Testis (tissue), 3 donors: Measurements from ENCODE around the gene TMEM119. TPM values are rescaled to one million over a fixed set of nuclear protein-coding genes. Genes with fewer than 3 reads are reported as not detected.

Source experiments
- DNase-seq: peaks from one replicate; pipeline ENCODE4 v3.0.0-alpha.2; 2019
- H3K27ac ChIP-seq, 2 donors: fragments of 200-600 bp; sonication (generic); one replicate each; pipeline ENCODE4 v1.5.1; 2019
- H3K27me3 ChIP-seq: fragments of 200-600 bp; sonication (generic); one replicate; pipeline ENCODE4 v1.5.1; 2019
- H3K36me3 ChIP-seq: fragments of 200-600 bp; sonication (generic); one replicate; pipeline ENCODE4 v1.5.1; 2017; ENCODE audit warnings: low read depth; ENCODE audit errors: missing control alignments
- H3K4me1 ChIP-seq: fragments of 200-600 bp; sonication (generic); one replicate; pipeline ENCODE4 v1.5.1; 2019
- H3K4me3 ChIP-seq, 2 donors: fragments of 200-600 bp; sonication (generic); one replicate each; pipeline ENCODE4 v1.5.1; 2017 to 2019
- H3K9me3 ChIP-seq: fragments of 200-600 bp; sonication (generic); one replicate; pipeline ENCODE4 v1.5.1; 2017
- POLR2A ChIP-seq: fragments of 450-650 bp; IDR thresholded peaks from one replicate; pipeline ENCODE4 v1.6.1; 2017; ENCODE audit warnings: antibody characterized with exemption, mild to moderate bottlenecking, moderate library complexity
- WGBS, 2 donors: methylation state at CpG; one replicate each; pipeline ENCODE4 v1.1.5; 2018; 5-methylcytosine and 5-hydroxymethylcytosine counted together
- intact Hi-C: fragments of 100-400 bp; cut with DNase I; formaldehyde crosslinking; loops from one replicate; pipeline ENCODE4 v1.15.1; 2023; ENCODE audit warnings: low total_unique reads
- polyA plus RNA-seq: library from polyadenylated mRNA; stranded (reverse); fragments of 350-450 nt; fragmentation: Illumina TruSeq; extraction: RNeasy Lipid Tissue Mini Kit (QIAGEN cat#74804); gene quantifications from one replicate; pipeline ENCODE4 v1.2.3, GENCODE V29; 2014; ENCODE audit warnings: low read depth, low replicate concordance; ENCODE audit not compliant: insufficient read depth
- total RNA-seq, 2 donors: library from RNA; depleted of rRNA; stranded (reverse); fragments of >200 nt; gene quantifications; one replicate each; pipeline ENCODE4 v1.2.3, GENCODE V29; 2016
- TF ChIP-seq, protein P1 (sequence below), 3 experiments: fragments of 450-650 bp in 2 of 3; fragments of 200-600 bp in 1 of 3; sonication (generic) in 1 of 3; IDR thresholded peaks; one replicate each; pipeline ENCODE4 v1.5.1; 2016 to 2019; ENCODE audit warnings: antibody characterized with exemption in 3 of 3, mild to moderate bottlenecking in 2 of 3, moderate library complexity in 1 of 3

Gene TMEM119
- total and polyA plus RNA-seq, 3 donors from 2014 or later, result 5.3 to 17.1 (median 9.6) TPM

DNA sequence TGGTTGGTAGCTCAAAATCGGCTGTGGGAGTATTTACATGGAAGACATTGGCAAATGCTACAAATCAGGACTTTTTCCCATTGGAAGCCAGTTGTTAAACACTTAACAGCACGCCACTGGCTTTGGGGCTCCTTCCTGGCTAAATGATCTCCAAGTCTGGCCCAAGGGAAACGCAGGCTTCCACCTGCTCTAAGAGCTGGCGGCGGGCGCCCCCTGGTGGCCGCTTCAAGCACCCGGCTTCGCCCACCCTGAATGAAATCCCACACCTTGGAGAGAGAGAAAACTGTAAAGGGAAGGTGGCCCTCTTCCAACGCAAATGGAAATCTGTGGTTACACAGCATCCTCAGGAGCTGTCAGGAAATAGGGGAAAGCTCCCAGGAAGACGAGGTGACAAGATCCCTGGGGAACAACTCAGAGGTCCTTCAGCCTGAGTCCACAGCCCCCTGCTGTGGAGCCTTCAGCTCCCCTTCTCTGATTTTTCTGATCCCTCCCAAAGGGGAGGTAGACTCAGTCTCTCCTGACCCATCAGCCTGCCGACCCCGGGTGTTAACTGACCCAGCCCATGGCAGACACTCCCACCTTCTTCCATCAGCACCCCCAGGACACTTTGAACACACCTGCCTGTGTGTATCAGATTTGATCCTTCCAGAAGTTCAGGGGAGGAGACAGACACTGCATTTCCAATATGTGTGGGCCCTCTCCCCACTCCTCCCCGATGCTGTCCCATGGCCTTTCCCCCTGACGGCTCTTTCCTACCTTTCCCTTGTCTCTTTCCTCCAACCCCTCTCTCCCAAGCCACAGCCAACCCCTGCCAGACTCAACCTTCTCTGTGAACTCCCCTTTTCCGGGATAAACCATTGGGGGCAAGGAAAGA, 20.4 kb upstream of the TMEM119 start:
- Histone ChIP-seq H3K9me3 (no peaks in the 10 kb centered on the region), H3K27me3 (no peaks in the 10 kb centered on the region), H3K4me1 (no peaks in the 10 kb centered on the region), H3K36me3 (no peaks in the 10 kb centered on the region), H3K4me3 (no peak overlapping the region), H3K27ac (no peak overlapping the region)
- WGBS, 2 donors, result 9 to 13% methylated on average over 14 to 16 of the region's 16 CpGs
- intact Hi-C loops, result loop anchor here (5.0 kb wide), 1 partner anchor 46 kb away; no protein-coding TSS in a partner anchor
- peak; percentile 90 for DNase-seq
- TF ChIP-seq, protein P1, sequence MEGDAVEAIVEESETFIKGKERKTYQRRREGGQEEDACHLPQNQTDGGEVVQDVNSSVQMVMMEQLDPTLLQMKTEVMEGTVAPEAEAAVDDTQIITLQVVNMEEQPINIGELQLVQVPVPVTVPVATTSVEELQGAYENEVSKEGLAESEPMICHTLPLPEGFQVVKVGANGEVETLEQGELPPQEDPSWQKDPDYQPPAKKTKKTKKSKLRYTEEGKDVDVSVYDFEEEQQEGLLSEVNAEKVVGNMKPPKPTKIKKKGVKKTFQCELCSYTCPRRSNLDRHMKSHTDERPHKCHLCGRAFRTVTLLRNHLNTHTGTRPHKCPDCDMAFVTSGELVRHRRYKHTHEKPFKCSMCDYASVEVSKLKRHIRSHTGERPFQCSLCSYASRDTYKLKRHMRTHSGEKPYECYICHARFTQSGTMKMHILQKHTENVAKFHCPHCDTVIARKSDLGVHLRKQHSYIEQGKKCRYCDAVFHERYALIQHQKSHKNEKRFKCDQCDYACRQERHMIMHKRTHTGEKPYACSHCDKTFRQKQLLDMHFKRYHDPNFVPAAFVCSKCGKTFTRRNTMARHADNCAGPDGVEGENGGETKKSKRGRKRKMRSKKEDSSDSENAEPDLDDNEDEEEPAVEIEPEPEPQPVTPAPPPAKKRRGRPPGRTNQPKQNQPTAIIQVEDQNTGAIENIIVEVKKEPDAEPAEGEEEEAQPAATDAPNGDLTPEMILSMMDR (IDR thresholded peaks at IDR 0.05), result peak; percentile 96 to 99 (median 96)
- TF ChIP-seq POLR2A, result no peak

DNA sequence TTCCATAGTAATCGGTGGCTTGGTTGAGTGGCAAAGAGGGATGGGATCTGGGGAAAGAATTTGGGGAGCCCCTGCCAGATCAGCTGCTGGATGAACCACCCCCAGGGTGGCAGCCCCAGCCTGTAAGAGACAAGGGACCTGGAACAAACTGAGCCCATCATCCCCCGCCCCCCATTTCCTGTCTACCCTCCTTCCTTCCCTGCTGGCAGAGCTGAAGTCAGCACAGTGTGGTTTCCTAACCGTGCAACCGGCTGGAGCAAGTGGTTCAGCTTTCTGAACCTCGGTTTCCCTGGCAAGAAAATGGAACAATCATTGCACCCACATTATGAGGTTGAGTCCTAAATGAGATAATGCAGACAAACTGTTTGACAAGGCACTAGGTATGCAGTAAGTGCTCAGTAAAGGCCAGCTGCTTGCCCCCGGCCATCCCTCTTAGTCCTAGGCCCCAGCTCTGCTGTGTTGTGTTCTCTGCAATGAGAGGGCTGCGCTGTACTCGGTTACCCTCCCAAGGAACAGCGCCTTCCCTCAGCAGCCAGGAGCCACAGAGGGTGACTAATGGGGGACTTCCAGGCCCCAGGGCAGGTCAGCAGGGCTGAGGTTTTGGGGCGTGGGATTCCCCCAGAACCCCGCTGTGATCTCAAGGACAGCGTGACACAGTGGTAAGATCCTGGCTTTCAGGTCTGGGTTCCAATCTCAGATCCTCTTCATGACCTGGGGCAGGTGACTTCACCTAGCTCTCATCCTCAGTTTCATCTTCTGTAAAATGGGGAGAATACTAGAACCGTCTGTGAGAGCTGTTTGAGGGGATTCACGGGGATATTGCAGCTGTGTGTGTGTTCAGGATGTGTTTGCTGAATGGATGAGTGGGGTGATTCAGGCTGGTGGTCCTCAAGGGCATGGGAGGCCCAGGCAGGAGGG, 19.3 kb upstream of the TMEM119 start:
- no peak for DNase-seq
- intact Hi-C loops, result loop anchor here (5.0 kb wide), 1 partner anchor 45 kb away; no protein-coding TSS in a partner anchor
- Histone ChIP-seq H3K36me3 (no peaks in the 10 kb centered on the region), H3K9me3 (no peaks in the 10 kb centered on the region), H3K4me1 (no peaks in the 10 kb centered on the region), H3K4me3 (no peak overlapping the region), H3K27ac (no peak overlapping the region), H3K27me3 (no peaks in the 10 kb centered on the region)
- TF ChIP-seq POLR2A, result no peak
- TF ChIP-seq, protein P1 (IDR thresholded peaks at IDR 0.05), result no peak
- 84 to 88% methylated on average over 10 to 14 of the region's 14 CpGs for WGBS, 2 donors

DNA sequence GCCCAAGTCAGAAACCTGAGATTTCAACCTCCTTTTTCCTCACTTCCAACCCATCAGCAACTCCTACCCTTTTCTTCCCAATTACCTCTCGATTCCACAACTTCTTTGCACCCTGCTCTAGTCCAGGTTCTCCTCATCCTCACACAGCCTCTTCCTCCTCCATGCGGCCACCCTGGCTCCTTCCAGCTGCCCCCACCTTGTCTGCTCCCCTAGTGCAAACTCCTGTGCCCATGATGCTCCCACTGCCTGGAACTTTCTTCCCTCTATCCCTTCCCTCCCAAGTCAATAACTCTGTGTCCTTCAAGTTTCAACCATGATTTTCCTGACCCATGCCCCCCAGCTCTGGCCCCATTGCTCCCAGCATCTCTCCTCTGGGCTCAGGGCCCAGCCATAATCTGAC, 18.5 kb upstream of the TMEM119 start:
- no peak for DNase-seq
- Histone ChIP-seq H3K27ac (no peak overlapping the region), H3K4me1 (no peaks in the 10 kb centered on the region), H3K9me3 (no peaks in the 10 kb centered on the region), H3K36me3 (no peaks in the 10 kb centered on the region), H3K4me3 (no peak overlapping the region), H3K27me3 (no peaks in the 10 kb centered on the region)
- intact Hi-C loops, result loop anchor here (5.0 kb wide), 1 partner anchor 44 kb away; no protein-coding TSS in a partner anchor
- TF ChIP-seq, protein P1 (IDR thresholded peaks at IDR 0.05), result no peak
- TF ChIP-seq POLR2A, result no peak
- WGBS, 2 donors, result 91 to 94% methylated on average over 2 of the region's 2 CpGs

DNA sequence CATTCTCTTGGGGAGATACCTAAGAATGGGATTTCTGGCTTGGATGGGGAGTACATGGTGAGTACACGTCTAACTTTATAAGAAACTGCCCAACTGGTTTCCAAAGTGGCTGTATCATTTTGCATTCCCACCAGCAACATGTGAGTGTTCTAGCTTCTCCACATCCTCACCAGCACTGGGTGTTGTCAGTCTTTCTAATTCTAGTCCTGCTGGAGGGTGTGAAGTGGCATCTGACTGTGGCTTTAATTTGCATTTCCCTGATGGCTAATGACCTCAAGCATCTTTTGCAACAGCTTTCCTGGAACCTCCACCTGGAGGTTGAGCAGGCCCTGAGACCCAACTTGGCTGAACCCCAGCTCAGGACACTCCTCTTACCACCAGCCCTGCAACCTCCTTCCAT, 18.0 kb upstream of the TMEM119 start:
- no peak for DNase-seq
- TF ChIP-seq POLR2A, result no peak
- TF ChIP-seq, protein P1 (IDR thresholded peaks at IDR 0.05), result no peak
- Histone ChIP-seq H3K4me1 (no peaks in the 10 kb centered on the region), H3K36me3 (no peaks in the 10 kb centered on the region), H3K9me3 (no peaks in the 10 kb centered on the region), H3K27me3 (no peaks in the 10 kb centered on the region), H3K27ac (no peak overlapping the region), H3K4me3 (no peak overlapping the region)
- intact Hi-C loops, result loop anchor here (5.0 kb wide), 1 partner anchor 44 kb away; no protein-coding TSS in a partner anchor
- 70 to 76% methylated on average over 1 of the region's 1 CpG for WGBS, 2 donors
